Measurements from ENCODE around the gene LIMA1.
"Not testable (repeated sequence)": the region's sequence is repeated elsewhere in the genome, so short reads cannot be mapped to it uniquely, and the experiment has no call there.

LIMA1 gene

DNA sequence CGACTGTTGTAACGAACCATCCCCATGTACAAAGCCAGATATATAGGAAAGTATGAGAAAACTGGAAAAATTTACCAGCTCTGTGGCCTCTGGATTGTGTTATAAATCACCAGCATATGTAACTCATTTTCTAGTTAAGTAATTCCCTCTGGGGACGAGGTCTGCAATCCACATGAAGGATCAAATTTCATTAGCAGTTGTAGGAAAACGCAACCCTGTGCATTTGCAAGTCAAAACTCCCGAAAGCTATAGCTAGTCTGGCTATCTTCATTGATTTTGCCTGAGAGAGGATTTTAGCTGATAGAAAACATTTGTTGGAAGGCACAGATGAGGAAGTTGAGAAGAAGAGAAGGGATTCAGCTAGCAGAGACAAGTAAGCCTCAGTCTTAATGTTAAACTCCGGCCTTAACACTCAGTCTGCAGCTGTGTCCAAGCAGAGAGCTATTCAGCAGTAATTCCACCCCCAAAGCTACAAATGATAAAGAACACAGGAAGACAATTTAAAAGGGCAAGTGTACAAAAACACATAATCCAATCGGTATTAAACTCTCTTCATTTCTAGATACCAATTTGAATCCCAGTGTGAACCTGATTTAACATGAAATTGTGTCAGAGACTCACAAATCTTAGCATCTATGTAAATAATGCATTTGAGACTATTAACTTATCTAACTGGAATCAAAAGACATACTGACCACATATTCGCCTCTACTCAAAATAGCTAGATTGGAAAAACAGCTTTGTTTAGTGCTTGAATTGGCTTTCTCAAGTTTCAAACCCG is 61.9 kb downstream of the LIMA1 start:
- peak overlapping the region in 6 of 7 experiments; percentile 50 to 93 (median 69) for H3K4me3 ChIP-seq (ENCODE audit: control insufficient read depth in 1 of 7, extremely low read depth in 1 of 7, insufficient read depth in 4 of 7, low read depth in 2 of 7, low read length in 6 of 7)
- H3K36me3 ChIP-seq (ENCODE audit: control insufficient read depth in 4 of 4, insufficient read depth in 4 of 4, low read length in 3 of 4), result peaks cover 0 to 4% (median 0%) of the 10 kb centered on the region in 4 experiments
- DNase-seq, result peak in 2 of 3 donors; percentile 20 to 41
- peaks cover 18 to 45% (median 27%) of the 10 kb centered on the region in 4 experiments for H3K4me1 ChIP-seq (ENCODE audit: control extremely low read depth in 1 of 4, control insufficient read depth in 4 of 4, insufficient read depth in 4 of 4, low read length in 3 of 4)
- H3K27ac ChIP-seq (ENCODE audit: insufficient read depth in 1 of 2, low read depth in 1 of 2, low read length in 2 of 2, poor library complexity in 1 of 2, severe bottlenecking in 2 of 2), result peak overlapping the region; percentile 65 to 77
- POLR2A ChIA-PET, result interaction anchor here (0.6 to 1.2 kb wide), 3 partner anchors 11 to 694 kb away, joined by 3 to 5 read pairs (median 3); no protein-coding TSS in a partner anchor
- 24% methylated on average over 5 of the region's 9 CpGs for WGBS (ENCODE audit: insufficient coverage)
- no peaks in the 10 kb centered on the region for H3K27me3 ChIP-seq (replicated peaks in 2 of 5; ENCODE audit: control insufficient read depth in 4 of 5, insufficient read depth in 5 of 5, low read length in 4 of 5)
- CTCF ChIA-PET, result interaction anchor here (0.6 to 2.1 kb wide), 10 partner anchors 9 to 137 kb away, joined by 3 to 11 read pairs (median 4); partner anchors contain the start of gene LIMA1
- no peaks in the 10 kb centered on the region for H3K9me3 ChIP-seq (ENCODE audit: control extremely low read depth in 1 of 5, control insufficient read depth in 4 of 5, insufficient read depth in 2 of 5, low read depth in 1 of 5, low read length in 4 of 5)

DNA sequence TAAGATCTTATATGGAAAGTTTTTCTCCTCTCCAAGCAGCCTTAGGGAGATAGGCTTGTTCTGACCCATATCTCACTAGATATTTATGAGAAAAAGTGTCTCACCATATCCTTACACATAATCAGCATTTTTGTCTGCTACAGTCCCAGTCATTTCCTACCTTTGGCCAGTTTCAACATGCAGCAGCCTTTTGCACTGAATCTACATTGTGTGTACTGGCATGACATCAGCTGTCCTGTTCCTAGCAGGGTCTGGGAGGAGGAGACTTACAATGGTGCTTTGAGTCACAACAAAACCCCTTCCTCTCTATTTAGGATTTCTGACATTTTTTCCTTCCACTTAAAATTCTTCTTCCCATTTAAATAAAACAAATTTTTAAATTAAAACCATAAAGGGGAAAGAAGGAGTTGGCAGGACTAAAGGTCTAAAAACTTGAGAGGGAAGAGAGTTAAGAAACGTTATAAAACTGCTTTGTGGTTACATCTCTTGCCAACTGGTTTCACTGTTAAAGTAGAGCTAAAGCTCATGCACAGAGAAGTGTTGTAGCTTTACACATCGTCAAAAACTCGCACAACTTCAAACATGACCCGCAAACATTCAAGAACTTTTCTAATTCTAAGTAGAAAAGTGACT is 62.8 kb downstream of the LIMA1 start:
- DNase-seq, result peak in 2 of 3 donors; percentile 31 to 49
- Histone ChIP-seq H3K9me3 (ENCODE audit: control extremely low read depth in 1 of 5, control insufficient read depth in 4 of 5, insufficient read depth in 2 of 5, low read depth in 1 of 5, low read length in 4 of 5) (no peaks in the 10 kb centered on the region), H3K4me3 (ENCODE audit: control insufficient read depth in 1 of 7, extremely low read depth in 1 of 7, insufficient read depth in 4 of 7, low read depth in 2 of 7, low read length in 6 of 7) (peak overlapping the region in 6 of 7 experiments; percentile 50 to 93 (median 69)), H3K27me3 (replicated peaks in 2 of 5; ENCODE audit: control insufficient read depth in 4 of 5, insufficient read depth in 5 of 5, low read length in 4 of 5) (no peaks in the 10 kb centered on the region), H3K36me3 (ENCODE audit: control insufficient read depth in 4 of 4, insufficient read depth in 4 of 4, low read length in 3 of 4) (peaks cover 0 to 4% (median 0%) of the 10 kb centered on the region in 4 experiments), H3K4me1 (ENCODE audit: control extremely low read depth in 1 of 4, control insufficient read depth in 4 of 4, insufficient read depth in 4 of 4, low read length in 3 of 4) (peaks cover 18 to 45% (median 27%) of the 10 kb centered on the region in 4 experiments), H3K27ac (ENCODE audit: insufficient read depth in 1 of 2, low read depth in 1 of 2, low read length in 2 of 2, poor library complexity in 1 of 2, severe bottlenecking in 2 of 2) (peak overlapping the region; percentile 30 to 77)
- WGBS (ENCODE audit: insufficient coverage), result no CpG with 5 or more reads among the region's 4 CpGs
- POLR2A ChIA-PET, result no interaction called here
- CTCF ChIA-PET, result interaction anchor here (0.6 to 2.1 kb wide), 9 partner anchors 8 to 136 kb away, joined by 3 to 11 read pairs (median 3); partner anchors contain the start of gene LIMA1

DNA sequence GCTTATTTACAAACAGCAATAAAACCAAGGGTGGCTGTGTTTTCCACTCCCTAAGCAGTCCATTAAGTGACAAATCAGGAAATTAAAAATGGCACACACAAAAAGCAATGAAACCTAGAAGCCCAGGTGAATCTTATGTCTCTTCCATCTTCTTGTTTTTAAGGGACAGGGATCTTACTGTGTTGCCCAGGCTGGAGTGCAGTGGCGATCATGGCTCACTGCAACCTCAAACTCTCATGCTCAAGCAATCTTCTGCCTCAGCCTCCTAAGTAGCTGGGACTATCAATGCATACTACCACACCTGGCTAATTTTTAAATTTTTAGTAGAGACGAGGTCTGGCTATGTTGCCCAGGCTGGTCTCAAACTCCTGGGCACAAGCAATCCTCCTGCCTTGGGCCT is 63.8 kb downstream of the LIMA1 start:
- WGBS (ENCODE audit: insufficient coverage), result 86% methylated on average over 1 of the region's 2 CpGs
- Histone ChIP-seq H3K27ac (ENCODE audit: insufficient read depth in 1 of 2, low read depth in 1 of 2, low read length in 2 of 2, poor library complexity in 1 of 2, severe bottlenecking in 2 of 2) (no peak overlapping the region), H3K4me1 (ENCODE audit: control extremely low read depth in 1 of 4, control insufficient read depth in 4 of 4, insufficient read depth in 4 of 4, low read length in 3 of 4) (peaks cover 18 to 44% (median 27%) of the 10 kb centered on the region in 4 experiments), H3K27me3 (replicated peaks in 2 of 5; ENCODE audit: control insufficient read depth in 4 of 5, insufficient read depth in 5 of 5, low read length in 4 of 5) (no peaks in the 10 kb centered on the region), H3K36me3 (ENCODE audit: control insufficient read depth in 4 of 4, insufficient read depth in 4 of 4, low read length in 3 of 4) (peaks cover 0 to 4% (median 0%) of the 10 kb centered on the region in 4 experiments), H3K4me3 (ENCODE audit: control insufficient read depth in 1 of 7, extremely low read depth in 1 of 7, insufficient read depth in 4 of 7, low read depth in 2 of 7, low read length in 6 of 7) (peak overlapping the region in 2 of 7 experiments; percentile 19 to 23), H3K9me3 (ENCODE audit: control extremely low read depth in 1 of 5, control insufficient read depth in 4 of 5, insufficient read depth in 2 of 5, low read depth in 1 of 5, low read length in 4 of 5) (no peaks in the 10 kb centered on the region)
- POLR2A ChIA-PET, result no interaction called here
- no peak for DNase-seq
- CTCF ChIA-PET, result interaction anchor here (1.0 kb wide), 1 partner anchor 95 kb away, joined by 3 read pairs; no protein-coding TSS in a partner anchor

DNA sequence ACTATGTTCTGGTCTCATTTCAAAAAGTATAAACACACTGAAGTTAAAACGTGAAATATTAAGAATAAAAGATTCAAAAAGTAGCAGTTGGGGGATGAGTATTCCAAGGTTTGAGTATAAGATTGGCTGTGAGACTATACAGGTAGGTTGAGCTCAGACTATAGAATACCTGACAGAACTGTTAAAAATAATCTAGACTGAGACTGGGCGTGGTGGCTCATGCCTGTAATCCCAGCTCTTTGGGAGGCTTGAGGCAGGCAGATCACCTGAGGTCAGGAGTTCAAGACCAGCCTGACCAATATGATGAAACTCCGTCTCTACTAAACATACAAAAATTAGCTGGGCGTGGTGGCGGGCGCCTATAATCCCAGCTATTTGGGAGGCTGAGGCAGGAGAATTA is 64.3 kb downstream of the LIMA1 start:
- H3K36me3 ChIP-seq (ENCODE audit: control insufficient read depth in 4 of 4, insufficient read depth in 4 of 4, low read length in 3 of 4); H3K27me3 ChIP-seq (replicated peaks in 2 of 5; ENCODE audit: control insufficient read depth in 4 of 5, insufficient read depth in 5 of 5, low read length in 4 of 5); H3K9me3 ChIP-seq (ENCODE audit: control extremely low read depth in 1 of 5, control insufficient read depth in 4 of 5, insufficient read depth in 2 of 5, low read depth in 1 of 5, low read length in 4 of 5); DNase-seq; H3K27ac ChIP-seq (ENCODE audit: insufficient read depth in 1 of 2, low read depth in 1 of 2, low read length in 2 of 2, poor library complexity in 1 of 2, severe bottlenecking in 2 of 2); POLR2A ChIA-PET; H3K4me3 ChIP-seq (ENCODE audit: control insufficient read depth in 1 of 7, extremely low read depth in 1 of 7, insufficient read depth in 4 of 7, low read depth in 2 of 7, low read length in 6 of 7): not testable (repeated sequence)
- CTCF ChIA-PET, result interaction anchor here (0.8 kb wide), 1 partner anchor 9 kb away, joined by 3 read pairs; no protein-coding TSS in a partner anchor
- H3K4me1 ChIP-seq (ENCODE audit: control extremely low read depth in 1 of 4, control insufficient read depth in 4 of 4, insufficient read depth in 4 of 4, low read length in 3 of 4), result peaks cover 18 to 40% (median 26%) of the 10 kb centered on the region in 4 experiments
- 100% methylated on average over 2 of the region's 6 CpGs for WGBS (ENCODE audit: insufficient coverage)

DNA sequence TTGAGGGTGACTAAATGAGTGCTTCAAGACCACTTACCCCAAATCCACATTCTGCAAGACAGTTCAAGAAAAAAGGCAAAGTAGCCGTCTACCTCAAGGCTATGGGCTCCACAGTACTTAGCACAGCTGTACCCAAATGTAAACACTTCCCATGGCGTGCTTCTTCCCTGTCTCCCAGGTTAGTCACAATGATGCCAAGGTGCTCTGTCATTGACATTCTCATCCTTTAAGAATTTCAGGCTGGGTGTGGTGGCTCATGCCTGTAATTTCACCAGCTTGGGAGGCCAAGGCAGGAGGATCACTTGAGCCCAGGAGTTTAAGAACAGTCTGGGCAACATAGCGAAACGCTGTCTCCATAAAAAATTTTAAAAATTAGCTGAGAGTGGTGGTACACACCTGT is 64.9 kb downstream of the LIMA1 start:
- ChIA-PET CTCF (interaction anchor here (0.8 kb wide), 1 partner anchor 10 kb away, joined by 3 read pairs; no protein-coding TSS in a partner anchor), POLR2A (no interaction called here)
- Histone ChIP-seq H3K27ac (ENCODE audit: insufficient read depth in 1 of 2, low read depth in 1 of 2, low read length in 2 of 2, poor library complexity in 1 of 2, severe bottlenecking in 2 of 2) (no peak overlapping the region), H3K36me3 (ENCODE audit: control insufficient read depth in 4 of 4, insufficient read depth in 4 of 4, low read length in 3 of 4) (peaks cover 0 to 4% (median 0%) of the 10 kb centered on the region in 4 experiments), H3K4me1 (ENCODE audit: control extremely low read depth in 1 of 4, control insufficient read depth in 4 of 4, insufficient read depth in 4 of 4, low read length in 3 of 4) (peaks cover 18 to 36% (median 26%) of the 10 kb centered on the region in 4 experiments), H3K27me3 (replicated peaks in 2 of 5; ENCODE audit: control insufficient read depth in 4 of 5, insufficient read depth in 5 of 5, low read length in 4 of 5) (no peaks in the 10 kb centered on the region), H3K4me3 (ENCODE audit: control insufficient read depth in 1 of 7, extremely low read depth in 1 of 7, insufficient read depth in 4 of 7, low read depth in 2 of 7, low read length in 6 of 7) (no peak overlapping the region), H3K9me3 (ENCODE audit: control extremely low read depth in 1 of 5, control insufficient read depth in 4 of 5, insufficient read depth in 2 of 5, low read depth in 1 of 5, low read length in 4 of 5) (no peaks in the 10 kb centered on the region)
- 94% methylated on average over 2 of the region's 4 CpGs for WGBS (ENCODE audit: insufficient coverage)
- no peak for DNase-seq

DNA sequence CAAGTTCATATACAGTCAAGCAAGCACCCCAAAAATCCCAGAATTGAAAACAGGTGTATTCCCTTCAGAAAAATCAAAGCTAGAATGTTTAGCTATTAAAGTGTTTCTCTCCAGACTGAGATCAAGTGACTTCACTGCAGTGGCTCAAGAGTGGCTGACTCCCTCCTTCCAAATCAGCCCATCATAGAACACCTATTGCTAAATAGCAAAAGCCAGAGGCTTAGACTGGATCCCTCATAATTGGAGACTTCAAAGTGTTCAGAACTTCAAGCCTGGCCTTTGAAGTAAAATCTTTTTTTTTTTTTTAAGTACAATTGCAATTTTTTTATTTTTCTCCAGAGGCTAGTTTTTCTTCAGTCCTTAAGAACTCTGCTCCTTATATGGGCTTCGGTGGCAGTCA is 66.1 kb downstream of the LIMA1 start:
- 86% methylated on average over 1 of the region's 1 CpG for WGBS (ENCODE audit: insufficient coverage)
- ChIA-PET POLR2A (interaction anchor here (0.5 kb wide), 1 partner anchor 125 kb away, joined by 3 read pairs; no protein-coding TSS in a partner anchor), CTCF (interaction anchor here (1.0 kb wide), 1 partner anchor 11 kb away, joined by 3 read pairs; no protein-coding TSS in a partner anchor)
- Histone ChIP-seq H3K4me1 (ENCODE audit: control extremely low read depth in 1 of 4, control insufficient read depth in 4 of 4, insufficient read depth in 4 of 4, low read length in 3 of 4) (peaks cover 13 to 25% (median 16%) of the 10 kb centered on the region in 4 experiments), H3K36me3 (ENCODE audit: control insufficient read depth in 4 of 4, insufficient read depth in 4 of 4, low read length in 3 of 4) (peaks cover 0 to 4% (median 0%) of the 10 kb centered on the region in 4 experiments), H3K27ac (ENCODE audit: insufficient read depth in 1 of 2, low read depth in 1 of 2, low read length in 2 of 2, poor library complexity in 1 of 2, severe bottlenecking in 2 of 2) (no peak overlapping the region), H3K27me3 (replicated peaks in 2 of 5; ENCODE audit: control insufficient read depth in 4 of 5, insufficient read depth in 5 of 5, low read length in 4 of 5) (no peaks in the 10 kb centered on the region), H3K9me3 (ENCODE audit: control extremely low read depth in 1 of 5, control insufficient read depth in 4 of 5, insufficient read depth in 2 of 5, low read depth in 1 of 5, low read length in 4 of 5) (no peaks in the 10 kb centered on the region), H3K4me3 (ENCODE audit: control insufficient read depth in 1 of 7, extremely low read depth in 1 of 7, insufficient read depth in 4 of 7, low read depth in 2 of 7, low read length in 6 of 7) (no peak overlapping the region)
- no peak for DNase-seq
